ENCODE results near the gene KDM8.
"Not testable (repeated sequence)": the region's sequence is repeated elsewhere in the genome, so short reads cannot be mapped to it uniquely, and the experiment has no call there.

The KDM8 gene

DNA sequence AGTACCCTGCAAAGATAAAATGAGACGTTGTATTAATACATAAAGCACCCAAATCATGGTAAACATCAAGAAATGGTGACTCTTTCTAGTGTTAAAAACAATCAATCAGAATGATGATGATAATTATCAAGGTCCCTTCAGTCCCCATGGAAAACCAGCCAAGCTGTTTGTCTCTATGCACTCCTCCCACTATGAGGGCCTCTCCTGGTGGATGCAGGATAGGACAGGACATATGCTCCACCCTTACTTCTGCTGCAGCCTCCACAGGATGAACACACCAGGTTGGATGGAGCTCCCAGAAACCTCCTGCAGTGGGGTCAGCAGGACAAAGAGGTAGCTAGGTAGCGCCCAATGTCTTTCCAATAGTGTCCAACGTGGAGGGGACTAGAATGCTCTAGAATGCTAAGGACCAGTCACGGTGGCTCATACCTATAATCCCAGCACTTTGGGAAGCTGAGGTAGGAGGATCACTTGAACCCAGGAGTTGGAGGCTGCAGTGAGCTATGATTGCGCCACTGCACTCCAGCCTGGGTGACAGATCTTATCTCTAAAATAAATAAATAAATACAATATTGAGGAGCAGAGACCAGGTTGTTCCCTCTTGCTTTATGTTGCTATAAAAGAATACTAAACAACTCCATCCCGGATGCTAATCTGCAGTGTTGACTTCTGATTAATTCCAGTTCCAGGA, 9.9 kb upstream of the KDM8 start:
- DNase-seq: no peak

DNA sequence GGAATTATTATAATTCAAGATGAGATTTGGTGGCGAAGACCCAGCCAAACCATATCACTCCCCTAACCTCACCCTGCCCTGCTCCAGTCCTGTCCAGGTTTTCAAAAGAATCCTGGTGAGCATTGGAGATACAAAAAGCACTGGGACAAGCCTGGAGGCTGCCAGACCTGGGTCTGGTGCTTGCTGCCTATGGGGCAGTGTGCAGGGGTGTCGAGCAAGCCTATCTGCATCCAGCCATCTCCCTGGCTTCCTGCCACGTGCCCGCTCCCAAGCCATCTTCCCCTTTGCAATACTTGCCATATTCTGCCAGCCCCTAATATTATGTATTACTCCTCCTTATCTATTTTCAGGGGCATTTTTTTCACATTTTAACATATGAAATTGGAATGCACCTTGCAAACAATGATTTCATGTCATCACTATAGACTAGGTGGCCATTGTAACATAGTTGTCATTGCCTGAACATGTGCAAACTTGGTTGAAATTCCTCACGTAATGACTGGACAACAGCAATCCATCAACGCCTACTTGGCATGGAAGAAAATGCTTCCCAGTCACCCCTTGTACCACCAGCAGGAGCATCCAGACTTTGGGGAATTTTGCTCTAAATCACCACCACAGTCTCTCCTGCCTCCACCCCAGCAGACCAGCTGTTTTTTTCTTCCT, 8.1 kb upstream of the KDM8 start:
- no peak for DNase-seq

DNA sequence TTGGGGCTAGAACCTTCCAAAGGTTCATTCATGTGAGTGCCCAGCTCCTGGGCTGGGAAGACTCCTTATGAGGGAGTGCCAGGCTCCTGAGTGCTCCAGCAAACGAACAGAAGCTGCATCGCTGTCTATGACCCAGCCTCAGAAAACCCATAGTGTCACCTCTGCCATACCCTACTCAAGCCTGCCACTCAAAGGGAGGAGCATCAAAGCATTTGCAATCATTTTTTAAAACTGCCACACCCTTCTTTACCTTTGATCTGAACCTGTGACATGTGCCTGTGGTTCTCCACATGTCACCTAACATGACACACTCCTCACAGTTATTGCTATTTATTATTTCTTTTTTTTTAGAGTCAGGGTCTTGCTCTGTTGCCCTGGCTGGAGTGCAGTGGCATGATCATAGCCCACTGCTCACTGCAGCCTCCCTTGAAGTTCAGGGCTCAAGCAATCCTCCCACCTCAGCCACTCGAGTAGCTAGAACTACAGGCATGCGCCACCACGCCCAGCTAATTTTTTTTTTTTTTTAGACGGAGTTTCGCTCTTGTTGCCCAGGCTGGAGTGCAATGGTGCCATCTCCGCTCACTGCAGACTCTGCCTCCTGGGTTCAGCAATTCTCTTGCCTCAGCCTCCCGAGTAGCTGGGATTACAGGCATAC, 7.3 kb upstream of the KDM8 start:
- DNase-seq: peak; percentile 33 to 40

DNA sequence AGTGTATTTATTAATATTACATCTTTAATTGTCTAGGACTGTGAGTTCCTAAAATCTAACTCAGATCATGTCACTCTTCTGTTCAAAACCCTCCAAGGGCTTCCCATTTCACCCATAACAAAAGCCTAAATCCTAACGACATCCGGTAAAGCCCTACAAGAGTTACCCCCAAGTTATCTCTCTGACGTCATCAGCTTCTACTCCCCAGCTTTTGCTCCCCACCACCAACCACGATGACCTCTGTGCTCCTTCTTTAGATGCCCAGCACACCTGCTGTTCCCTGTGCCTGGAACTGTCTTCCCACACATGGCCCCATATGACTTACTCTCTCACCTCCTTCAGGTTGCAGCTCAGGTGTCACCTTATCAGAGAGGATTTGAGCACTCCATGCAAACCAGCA, 6.3 kb upstream of the KDM8 start:
- no peak for DNase-seq

DNA sequence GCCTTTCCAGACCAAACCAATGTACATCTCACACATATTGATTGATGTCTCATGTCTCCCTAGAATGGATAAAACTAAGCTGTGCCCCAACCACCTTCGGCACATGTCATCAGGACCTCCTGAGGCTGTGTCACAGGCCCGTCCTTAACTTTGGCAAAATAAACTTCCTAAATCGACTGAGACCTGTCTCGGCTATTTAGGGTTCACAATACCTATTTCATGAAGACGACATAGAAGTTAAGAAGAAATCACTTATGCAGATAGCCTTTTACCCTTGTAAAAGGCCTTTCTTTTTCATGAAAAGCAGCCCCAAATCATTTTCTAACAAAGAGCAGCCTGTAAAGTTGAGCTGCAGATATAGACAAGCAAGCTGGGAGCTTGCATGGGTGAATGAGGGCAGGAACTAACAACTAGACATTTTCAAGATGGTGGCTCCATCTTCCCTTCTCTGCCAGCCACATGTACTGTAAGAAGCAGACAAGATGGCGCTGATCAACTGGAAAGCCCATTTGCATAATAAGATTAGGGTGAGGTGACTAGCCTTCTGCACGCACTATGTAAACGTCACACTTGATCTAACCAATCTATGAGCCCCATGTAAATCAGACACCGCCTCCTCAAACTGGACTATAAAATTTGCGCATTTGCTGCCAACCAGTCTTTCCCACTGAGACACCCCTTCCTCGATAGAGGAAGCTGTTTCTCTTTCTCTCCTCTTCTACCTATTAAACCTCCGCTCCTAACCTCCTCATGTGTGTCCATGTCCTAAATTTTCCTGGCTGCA, 4.7 kb upstream of the KDM8 start:
- DNase-seq: no peak

DNA sequence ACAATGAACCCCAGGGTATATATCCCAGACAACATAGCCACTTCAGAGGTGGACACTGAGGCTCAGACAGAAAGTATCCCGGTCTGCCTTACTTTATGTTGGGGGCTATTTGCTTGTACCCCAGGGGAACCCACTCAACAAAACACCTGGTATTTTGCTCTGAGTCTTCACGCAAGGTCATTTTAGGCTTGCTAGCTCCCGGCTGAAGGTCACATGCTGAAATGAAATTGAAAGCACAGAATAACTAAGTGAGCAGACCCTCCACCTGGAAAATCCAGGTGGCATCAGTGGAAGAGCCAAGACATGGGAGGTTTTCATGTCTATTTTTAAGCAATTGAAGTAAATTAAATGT, 4.1 kb upstream of the KDM8 start:
- no peak for DNase-seq

DNA sequence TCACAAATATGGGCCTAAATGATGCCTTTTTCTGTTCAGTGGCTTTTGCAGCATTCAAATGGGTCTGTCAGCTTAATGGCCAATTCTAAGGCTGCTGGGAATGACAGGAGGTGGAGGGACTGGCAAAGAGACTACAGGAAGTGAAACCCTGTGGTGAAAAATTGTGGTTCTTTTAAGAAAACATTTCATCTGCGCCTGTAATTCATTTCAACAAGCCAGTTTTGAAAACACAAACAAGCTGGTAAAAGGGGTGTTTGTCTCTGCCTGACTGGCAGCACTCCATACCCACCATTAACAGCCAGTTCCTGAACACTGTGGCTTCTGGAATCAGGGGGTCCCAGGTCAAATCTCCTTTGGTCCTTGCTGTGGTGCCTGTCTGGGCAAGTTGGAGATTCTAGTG, 3.6 kb upstream of the KDM8 start:
- DNase-seq: no peak

DNA sequence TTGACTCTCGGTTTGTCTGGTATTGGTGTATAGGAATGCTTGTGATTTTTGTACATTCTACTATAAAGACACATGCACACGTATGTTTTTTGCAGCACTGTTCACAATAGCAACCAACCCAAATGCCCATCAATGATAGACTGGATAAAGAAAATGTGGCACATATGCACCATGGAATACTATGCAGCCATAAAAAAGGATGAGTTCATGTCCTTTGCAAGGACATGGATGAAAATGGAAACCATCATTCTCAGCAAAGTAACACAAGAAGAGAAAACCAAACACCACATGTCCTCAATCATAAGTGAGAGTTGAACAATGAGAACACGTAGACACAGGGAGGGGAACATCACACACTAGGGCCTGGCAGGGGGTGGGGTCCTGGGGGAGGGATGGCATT, 2.4 kb upstream of the KDM8 start:
- DNase-seq: not testable (repeated sequence)

DNA sequence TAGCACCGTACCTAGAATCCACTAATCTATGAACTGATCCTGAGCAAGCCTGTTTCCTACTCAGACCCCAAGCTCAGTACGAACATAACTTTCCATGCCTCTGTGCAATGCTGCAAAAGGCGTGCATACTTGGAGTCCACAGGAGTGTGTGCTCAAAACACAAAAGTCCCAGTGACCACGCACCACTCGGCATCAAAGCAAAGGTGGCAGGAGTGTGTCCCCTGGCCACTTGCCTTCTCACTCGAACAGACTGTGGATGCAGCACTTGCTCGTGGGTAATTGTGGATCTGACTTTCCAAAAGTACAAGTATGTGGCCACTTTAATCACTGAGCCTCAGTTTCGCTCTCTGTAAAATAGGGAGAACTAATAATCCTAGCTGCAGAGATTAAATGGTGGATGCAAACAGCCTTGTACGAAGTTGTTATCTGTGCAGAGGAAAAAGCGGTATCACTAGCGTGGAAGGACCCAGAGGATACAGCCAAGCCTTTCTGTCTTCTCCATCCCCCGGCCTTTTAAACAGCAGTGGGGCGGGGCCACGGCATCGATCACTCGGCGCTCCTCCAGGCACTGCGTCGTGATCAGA, 311 bp upstream of the KDM8 start:
- peak; percentile 87 to 88 for DNase-seq

DNA sequence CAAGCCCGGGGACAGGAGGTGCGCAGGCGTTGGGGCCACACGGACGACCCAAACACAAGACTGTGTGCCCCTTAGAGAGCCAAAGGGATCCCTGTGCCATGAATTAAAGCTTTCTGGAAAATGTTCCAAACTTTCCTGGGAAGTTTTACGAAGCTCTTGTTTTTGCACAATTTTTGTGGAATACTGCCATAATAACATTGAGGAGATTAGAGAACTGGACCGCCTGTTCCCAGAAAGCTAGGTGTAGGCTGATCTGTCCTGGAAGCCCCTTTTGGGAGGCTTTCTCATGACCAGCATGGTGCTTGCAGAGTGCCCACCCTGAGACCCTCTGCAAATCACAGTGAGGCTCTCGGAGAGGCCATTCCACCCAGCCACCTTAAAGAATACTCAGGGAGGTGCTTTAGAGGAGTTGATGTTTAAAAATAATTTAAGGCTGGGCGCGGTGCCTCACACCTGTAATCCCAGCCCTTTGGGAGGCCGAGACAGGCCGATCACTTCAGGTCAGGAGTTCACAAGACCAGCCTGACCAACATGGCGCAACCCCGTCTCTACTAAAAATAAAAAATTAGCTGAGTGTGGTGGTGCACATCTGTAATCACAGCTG, 1.1 kb downstream of the KDM8 start:
- DNase-seq: no peak

DNA sequence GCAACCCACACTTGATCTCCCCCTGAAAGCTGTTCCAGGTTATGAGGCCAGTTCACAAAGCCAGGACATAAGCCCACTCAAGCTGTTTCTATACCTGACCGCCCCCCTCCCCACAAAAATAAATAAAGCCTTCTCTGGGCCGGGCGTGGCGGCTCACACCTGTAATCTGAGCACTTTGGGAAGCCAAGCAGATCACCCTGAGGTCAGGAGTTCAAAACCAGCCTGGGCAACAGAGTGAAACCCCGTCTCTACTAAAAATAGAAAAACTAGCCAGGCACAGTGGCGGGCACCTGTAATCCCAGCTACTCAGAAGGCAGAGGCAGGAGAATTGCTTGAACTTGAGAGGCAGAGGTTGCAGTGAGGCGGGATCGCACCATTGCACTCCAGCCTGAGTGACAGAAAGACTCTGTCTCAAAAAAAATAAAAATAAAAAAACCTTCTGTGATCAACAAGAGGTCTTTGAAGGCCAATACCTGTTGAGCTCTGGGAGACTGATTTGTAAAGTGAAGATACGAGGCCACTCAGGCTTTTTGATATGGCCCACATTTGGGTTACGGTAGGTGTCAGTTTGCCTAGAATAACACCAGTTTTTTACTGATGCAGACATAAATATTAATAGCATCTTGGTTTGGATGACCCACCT, 2.2 kb downstream of the KDM8 start:
- no peak for DNase-seq

DNA sequence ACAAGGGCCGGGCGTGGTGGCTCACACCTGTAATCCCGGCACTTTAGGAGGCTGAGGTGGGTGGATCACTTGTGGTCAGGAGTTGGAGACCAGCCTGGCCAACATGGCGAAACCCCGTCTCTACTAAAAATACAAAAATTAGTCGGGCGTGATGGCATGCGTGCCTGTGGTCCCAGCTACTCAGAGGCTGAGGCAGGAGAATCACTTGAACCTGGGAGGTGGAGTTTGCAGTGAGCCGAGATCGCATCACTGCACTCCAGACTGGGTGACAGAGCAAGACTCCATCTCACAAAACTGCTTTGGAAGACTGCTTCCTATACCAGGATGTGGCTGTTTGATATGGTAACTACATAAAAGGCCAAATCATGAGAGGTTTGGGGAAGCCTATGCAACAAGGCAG, 3.8 kb downstream of the KDM8 start:
- not testable (repeated sequence) for DNase-seq

DNA sequence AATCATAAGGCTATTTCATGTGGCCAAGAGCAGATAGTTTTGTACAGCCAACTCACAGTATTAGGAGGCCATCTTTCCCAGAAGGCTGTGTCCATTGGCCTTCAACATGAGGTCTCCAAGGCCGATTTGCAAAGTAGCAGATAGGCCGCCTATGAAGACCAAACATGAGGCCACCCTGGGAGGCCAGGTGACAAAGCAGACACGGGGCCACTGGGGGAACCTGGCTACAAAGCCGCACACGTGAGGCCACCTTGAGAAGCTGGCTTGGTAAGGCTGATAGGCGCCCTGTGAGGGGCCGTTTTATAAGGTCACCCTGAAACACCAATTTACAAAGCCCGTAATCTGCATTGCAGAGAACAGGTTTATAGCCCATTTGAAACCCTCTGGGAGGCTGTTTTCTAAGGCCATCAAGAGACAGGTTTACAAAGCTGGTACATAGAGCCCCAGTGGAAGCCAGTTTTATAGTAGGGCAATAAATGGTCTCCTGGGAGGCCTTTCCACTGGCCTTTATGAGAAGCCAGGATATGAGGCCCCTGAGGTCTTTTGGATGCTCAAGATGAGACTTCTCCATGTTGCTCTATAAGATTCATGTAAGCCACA, 4.9 kb downstream of the KDM8 start:
- no peak for DNase-seq

DNA sequence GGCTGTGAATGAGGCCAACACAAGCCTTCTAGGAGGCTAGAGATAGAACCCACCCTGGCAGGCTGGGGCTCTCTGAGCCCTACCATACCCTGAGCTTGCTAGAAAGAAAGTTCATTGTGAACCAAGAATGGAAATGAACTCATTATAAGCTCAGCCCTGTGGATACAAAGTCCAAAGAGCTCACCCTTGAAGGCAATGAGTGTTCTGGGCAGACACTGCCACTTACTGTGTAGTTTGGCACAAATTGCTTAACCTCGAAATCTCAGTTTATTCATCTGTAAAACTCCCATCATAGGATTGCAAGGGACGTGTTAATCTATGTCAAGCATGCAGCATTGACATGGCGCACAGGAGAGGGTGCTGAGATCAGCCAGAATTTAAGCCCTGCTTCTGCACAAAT, 5.5 kb downstream of the KDM8 start:
- no peak for DNase-seq

DNA sequence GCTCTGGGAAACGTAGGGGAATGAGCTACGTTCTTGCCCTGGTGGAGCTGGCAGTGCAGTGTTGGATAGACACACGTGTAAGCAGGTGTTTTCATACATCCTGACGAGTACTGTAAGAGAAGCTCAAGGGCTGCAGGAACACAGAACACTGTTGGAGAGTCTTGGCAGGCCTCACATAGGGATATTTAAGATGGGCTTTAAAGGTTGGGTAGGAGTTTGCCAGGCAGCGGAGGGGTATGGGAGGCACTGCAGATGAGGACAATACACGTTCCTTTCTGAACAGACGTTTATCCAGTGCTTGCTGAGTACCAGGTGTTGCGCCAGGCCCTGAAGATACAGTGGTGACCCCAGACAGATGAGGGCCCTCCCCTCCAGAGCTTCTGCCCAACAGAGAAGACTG, 6.3 kb downstream of the KDM8 start:
- DNase-seq: no peak

DNA sequence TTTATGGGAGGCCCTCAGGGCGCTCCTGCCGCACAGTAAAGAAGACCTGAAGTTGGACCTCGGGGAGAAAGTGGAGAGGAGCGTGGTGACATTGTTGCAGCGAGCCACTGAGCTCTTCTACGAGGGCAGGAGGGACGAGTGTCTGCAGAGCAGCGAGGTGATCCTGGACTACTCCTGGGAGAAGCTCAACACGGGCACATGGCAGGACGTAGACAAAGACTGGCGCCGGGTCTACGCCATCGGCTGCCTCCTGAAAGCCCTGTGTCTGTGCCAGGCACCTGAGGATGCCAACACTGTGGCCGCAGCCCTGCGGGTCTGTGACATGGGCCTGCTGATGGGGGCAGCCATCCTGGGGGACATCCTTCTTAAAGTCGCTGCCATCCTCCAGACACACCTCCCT, 6.8 kb downstream of the KDM8 start:
- no peak for DNase-seq

DNA sequence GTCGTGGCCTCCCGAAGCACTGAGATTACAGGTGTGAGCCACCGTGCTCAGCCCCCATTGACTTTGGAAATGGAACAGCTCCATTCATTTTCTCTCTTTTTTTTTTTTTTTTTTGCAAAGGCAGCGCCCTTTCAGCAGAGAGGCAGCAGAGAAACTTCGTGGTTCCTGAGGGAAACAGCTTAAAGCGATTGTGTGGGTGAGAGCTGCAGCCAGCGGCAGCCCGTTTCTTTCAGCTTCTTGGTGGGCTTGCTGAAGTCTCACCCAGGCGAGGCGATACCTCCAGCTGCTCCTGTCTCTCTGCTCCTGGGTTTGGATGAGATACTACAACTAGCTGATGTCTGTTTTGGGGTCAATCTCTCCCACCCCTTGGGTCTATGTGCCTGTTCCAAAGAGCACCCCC, 7.7 kb downstream of the KDM8 start:
- DNase-seq: no peak

DNA sequence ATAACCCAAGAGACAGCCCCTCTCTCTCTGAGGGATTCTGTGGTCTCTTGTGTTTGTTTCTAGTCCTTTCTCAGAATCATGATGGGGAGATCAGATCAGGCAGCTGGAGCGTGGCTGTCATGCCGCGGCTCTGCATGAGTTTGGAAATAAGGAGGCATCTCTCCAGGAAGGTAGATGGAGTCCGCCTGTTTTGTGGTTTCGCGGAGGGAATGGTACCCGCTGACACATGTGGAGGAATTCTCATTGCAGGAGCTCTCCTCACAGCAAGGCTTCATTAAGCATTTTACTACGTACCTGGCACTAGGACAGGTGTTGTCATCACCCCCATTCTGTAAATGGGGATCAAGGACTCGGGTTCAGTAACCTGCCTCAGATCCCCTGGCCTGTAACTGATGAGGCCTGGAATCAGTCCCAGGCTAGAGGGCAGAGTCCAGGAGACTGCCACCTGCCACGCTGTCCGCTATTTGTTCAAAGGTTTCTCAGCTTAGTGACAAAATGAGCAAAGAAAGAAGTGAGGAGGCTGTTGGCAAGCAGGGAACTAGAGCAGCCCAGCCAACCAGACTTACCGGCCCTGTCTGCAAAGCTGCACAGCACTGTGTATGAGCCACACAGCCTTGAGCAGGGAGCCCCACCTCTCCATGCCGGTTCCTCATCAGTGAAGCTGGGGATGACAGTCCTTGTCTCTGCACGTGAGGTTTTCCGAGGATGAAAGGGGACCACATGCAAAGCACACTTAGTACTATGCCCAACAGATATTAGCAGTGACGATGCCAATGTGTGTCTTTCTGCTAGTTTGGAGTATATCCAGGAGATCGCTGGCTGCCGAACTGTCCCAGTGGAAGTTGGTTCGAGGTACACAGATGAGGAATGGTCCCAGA, 11.0 kb downstream of the KDM8 start:
- DNase-seq: no peak

DNA sequence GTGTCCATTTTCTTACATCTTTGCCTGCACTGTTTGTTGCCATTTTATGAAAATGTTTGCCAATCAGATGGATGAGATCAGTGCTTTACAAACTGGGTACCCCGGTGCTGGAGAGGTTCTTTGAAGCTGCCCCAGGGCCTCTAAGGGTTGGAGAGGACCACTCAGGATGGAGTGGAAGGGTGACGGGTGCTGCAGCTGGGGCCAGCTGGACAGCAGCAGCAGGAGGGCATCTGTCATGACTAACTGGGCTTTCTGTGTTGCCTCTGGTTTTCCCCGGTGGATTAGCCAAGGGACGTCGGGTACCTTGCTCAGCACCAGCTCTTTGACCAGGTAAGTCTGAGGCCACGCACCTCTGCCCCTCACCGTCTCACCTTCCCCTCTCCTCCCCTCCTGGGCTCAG, 12.3 kb downstream of the KDM8 start:
- no peak for DNase-seq

DNA sequence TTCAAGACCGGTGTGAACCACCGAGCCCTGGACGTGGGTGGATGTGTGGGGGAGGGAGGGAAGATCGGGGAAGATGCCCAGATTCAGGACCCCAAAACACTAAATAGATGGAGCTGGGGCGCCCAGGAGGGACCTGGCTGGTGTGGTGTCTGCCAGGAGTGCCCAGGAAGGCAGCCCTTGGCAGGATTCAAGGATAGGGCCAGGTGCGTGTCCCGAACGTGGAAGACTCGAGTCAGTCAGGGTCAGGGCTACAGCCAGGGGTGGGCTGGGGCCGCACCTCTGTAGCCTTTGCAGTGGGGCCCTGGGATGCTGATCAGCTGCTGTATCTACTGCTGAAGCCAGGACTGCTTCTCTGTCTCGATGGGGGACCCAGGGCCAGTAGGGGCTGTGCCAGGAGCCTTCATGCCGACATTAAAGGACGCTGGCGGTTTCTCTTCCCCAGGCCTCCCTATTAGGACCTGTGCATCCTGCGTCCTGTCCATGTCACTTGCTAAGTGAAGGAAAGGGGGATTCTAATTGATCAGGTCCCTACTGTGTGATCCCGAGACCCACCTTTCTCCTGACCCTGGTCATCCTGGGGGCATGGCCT, 13.1 kb downstream of the KDM8 start:
- no peak for DNase-seq

DNA sequence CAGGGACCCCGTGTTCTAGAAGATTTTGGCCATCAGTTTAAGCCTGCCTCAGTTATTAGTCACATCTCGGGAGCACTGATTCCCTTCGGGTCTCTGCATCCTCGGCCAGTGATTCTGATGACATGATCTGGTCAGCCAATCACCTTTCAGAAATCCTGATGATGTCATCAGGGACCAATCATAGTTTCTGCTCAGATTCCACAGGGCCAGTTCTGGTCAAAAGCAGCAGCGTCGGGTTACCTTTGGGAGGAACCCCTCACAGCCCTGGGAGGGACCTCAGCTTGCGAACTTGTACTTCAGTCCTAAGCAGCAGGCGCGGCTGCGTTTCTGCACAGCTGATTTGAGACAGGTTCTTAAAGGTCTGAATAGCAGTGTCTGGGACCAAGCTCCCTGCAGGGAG, 13.9 kb downstream of the KDM8 start:
- no peak for DNase-seq

All from activated CD4-positive, alpha-beta T cell treated with anti-CD3 and anti-CD28 coated beads, Interleukin-2, amount 50 U/mL, for 4 hours (primary cell).